Bladder microvascular endothelial cell (primary cell): ENCODE results near the gene ZNF280A. TPM values are rescaled to one million over a fixed set of nuclear protein-coding genes. Genes with fewer than 3 reads are reported as not detected.

Source experiments
- total RNA-seq: library from RNA; depleted of rRNA; stranded (reverse); fragments of >200 nt; gene quantifications from 2 replicates; pipeline ENCODE4 v1.2.3, GENCODE V29; 2014

ZNF280A gene
- total RNA-seq = not detected in 2 replicates

GRCh38 chr22:22520020-22520656, at the start of gene ZNF280A:
Gene ZNF280A (minus strand): TSS chr22:22520270. CDS start chr22:22515630, 4,640 bp downstream.

DNA sequence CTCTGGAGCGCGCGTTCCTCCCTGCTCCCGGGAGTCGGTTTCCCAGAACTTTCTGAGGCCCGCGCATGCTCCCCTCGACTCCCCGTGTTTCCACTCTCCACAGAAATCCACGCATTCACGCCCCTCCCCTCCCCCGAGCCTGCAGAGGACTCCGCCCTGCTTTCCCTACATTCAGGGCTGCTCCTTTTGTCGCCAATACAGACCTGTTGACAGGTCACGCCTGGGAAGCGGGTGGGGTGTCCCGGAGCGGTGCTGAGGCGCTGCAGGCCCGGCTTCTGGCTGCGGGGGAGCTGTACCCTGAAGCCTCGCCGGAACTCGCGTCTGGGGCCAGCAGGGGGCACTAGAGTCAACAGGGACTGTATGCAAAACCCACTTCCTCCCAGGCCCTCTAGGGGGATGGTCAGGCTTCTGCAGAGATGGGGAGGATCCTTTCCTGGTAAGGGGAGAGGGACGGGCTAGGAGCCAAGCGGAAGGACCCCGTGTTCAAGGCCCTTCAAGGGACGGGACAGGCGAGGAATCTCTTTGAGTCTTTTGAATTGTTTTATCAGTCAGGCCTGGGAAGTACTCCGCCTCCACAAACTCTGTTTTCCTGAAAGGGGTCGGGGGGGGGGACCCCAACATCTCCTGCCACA, 39.0 kb upstream of the ZNF280A start, which contains the start of gene PRAME:
Gene PRAME, minus strand, starts transcription at position 294 of the 632 bp plus-strand sequence. CDS start 2,433 bp downstream, outside the sequence.

GRCh38 chr22:22508274-22509176, 11.5 kb downstream of the ZNF280A start, which contains the start of gene ZNF280B:
Gene ZNF280B (minus strand): TSS chr22:22508742. CDS start chr22:22489398, 19,344 bp downstream.

Other genes starting within 250 kb of the ZNF280A start
- 0.16 and 0.88 TPM in 2 replicates for gene ZNF280B, start 11.5 kb downstream of the ZNF280A start, total RNA-seq
- gene PRAME, start 39.0 kb upstream of the ZNF280A start, total RNA-seq = not detected in 2 replicates
- not detected in 2 replicates for gene GGTLC2, start 124.3 kb upstream of the ZNF280A start, total RNA-seq